VCaP (cell line): ENCODE measurements around the gene ABCF1.

Experiments used
- H3K27ac ChIP-seq: fragments of 450-650 bp; 2 replicates; pipeline ENCODE4 v1.5.1; 2017
- CTCF ChIP-seq: fragments of 450-650 bp; conservative IDR thresholded peaks from 2 replicates; pipeline ENCODE4 v1.5.1; 2017; ENCODE audit warnings: mild to moderate bottlenecking, moderate library complexity

The ABCF1 gene

GRCh38 chr6:30542404-30542725, 28.9 kb upstream of the ABCF1 start:
- no peak for TF ChIP-seq CTCF
- H3K27ac ChIP-seq = peak overlapping the region; percentile 36

GRCh38 chr6:30542915-30543314, 28.3 kb upstream of the ABCF1 start:
- H3K27ac ChIP-seq = no peak overlapping the region; the same call in 1 of the 2 replicates
- no peak for TF ChIP-seq CTCF

GRCh38 chr6:30543821-30544220, 27.4 kb upstream of the ABCF1 start:
- TF ChIP-seq CTCF = no peak
- no peak overlapping the region for H3K27ac ChIP-seq

GRCh38 chr6:30544666-30545272, 26.5 kb upstream of the ABCF1 start:
- H3K27ac ChIP-seq = no peak overlapping the region
- peak; percentile 83 for TF ChIP-seq CTCF

GRCh38 chr6:30547454-30547853, 23.8 kb upstream of the ABCF1 start:
- no peak for TF ChIP-seq CTCF
- no peak overlapping the region for H3K27ac ChIP-seq

GRCh38 chr6:30548375-30548774, 22.9 kb upstream of the ABCF1 start:
- no peak for TF ChIP-seq CTCF
- H3K27ac ChIP-seq = no peak overlapping the region

GRCh38 chr6:30554404-30554803, 16.8 kb upstream of the ABCF1 start:
- no peak overlapping the region for H3K27ac ChIP-seq
- TF ChIP-seq CTCF = no peak
